Measurements from ENCODE around the gene CENPA.
"Not testable (repeated sequence)": the region's sequence is repeated elsewhere in the genome, so short reads cannot be mapped to it uniquely, and the experiment has no call there.

- not testable (repeated sequence) for TF ChIP-seq CTCF (IDR thresholded peaks at IDR 0.05; ENCODE audit: low read depth, low read length); EZH2phosphoT487 (IDR thresholded peaks at IDR 0.05; ENCODE audit: low read depth)
Measured at GRCh38 chr2:26795135-26795534, 9.3 kb downstream of the CENPA start.

All from OCI-LY3 (cell line).